A549 (cell line): Measurements from ENCODE around the gene YTHDC2. TPM values are rescaled to one million over a fixed set of nuclear protein-coding genes. Genes with fewer than 3 reads are reported as not detected.

Source experiments
- ATAC-seq, 2 experiments: fragments of 200-7000 bp in 1 of 2; fragments of >200 bp in 1 of 2; cut with Nextera tagmentation in 1 of 2; cut with Tn5 transposase in 1 of 2; 3 replicates each; pipeline versions ENCODE4 v1.8.0 to v1.9.1; 2018 to 2020; ENCODE audit warnings: mild to moderate bottlenecking in 1 of 2, moderate library complexity in 1 of 2
- CTCF ChIA-PET: fragments of 300-600 bp; sonication (Branson Sonifier 250); formaldehyde crosslinking; extraction: SDS; loops from one replicate; lab custom pipeline; 2021; ENCODE audit warnings: antibody characterized with exemption, inconsistent platforms; lab: Yijun Ruan, JAX
- POLR2A ChIA-PET: fragments of 350-600 bp; formaldehyde crosslinking; extraction: SDS; loops from one replicate; lab custom pipeline; 2021; ENCODE audit warnings: antibody characterized with exemption, inconsistent platforms; lab: Yijun Ruan, JAX
- DNase-seq, 2 experiments: peaks; one replicate each; pipeline versions ENCODE4 v3.0.0 to v3.0.0-alpha.2; 2011 to 2016; ENCODE audit warnings: low read depth in 1 of 2, low spot score in 1 of 2
- FAIRE-seq: peaks from 2 replicates; lab custom pipeline; 2011; peaks lifted over from hg19 to GRCh38; lab: Jason Lieb, UNC
- H3K27ac ChIP-seq, 2 experiments: fragments of >200 bp; sonication (Bioruptor Twin); formaldehyde crosslinking; 3 replicates each; pipeline ENCODE4 v1.5.1; 2016 to 2017
- H3K4me1 ChIP-seq: fragments of >200 bp; sonication (Bioruptor Twin); formaldehyde crosslinking; 3 replicates; pipeline ENCODE4 v1.6.1; 2016
- H3K4me2 ChIP-seq: fragments of >200 bp; sonication (Bioruptor Twin); formaldehyde crosslinking; 3 replicates; pipeline ENCODE4 v1.6.1; 2016
- H3K4me3 ChIP-seq: fragments of >200 bp; sonication (Bioruptor Twin); formaldehyde crosslinking; 3 replicates; pipeline ENCODE4 v1.5.1; 2016
- H3K9me3 ChIP-seq: fragments of >200 bp; sonication (Bioruptor Twin); formaldehyde crosslinking; 3 replicates; pipeline ENCODE4 v1.6.1; 2016
- BCL3 ChIP-seq: fragments of >200 bp; sonication (Bioruptor Twin); formaldehyde crosslinking; IDR thresholded peaks from 3 replicates; pipeline ENCODE4 v1.6.1; 2016
- CBX2 ChIP-seq: fragments of 200-600 bp; sonication (generic); IDR thresholded peaks from 2 replicates; pipeline ENCODE4 v1.6.1; 2016; ENCODE audit warnings: low read depth, mild to moderate bottlenecking, borderline replicate concordance
- CBX8 ChIP-seq: fragments of 200-600 bp; sonication (generic); IDR thresholded peaks from 2 replicates; pipeline ENCODE4 v1.6.1; 2016
- EHMT2 ChIP-seq: fragments of 200-600 bp; sonication (generic); IDR thresholded peaks from 2 replicates; pipeline ENCODE4 v1.6.1; 2016; ENCODE audit warnings: antibody characterized with exemption, low read depth, mild to moderate bottlenecking, moderate library complexity
- FOSB ChIP-seq: fragments of 250-450 bp; sonication (Bioruptor Pico); IDR thresholded peaks from 2 replicates; pipeline ENCODE4 v1.5.0; 2020; ENCODE audit warnings: mild to moderate bottlenecking, moderate library complexity
- FOSL2 ChIP-seq, 2 experiments: fragments of 450-650 bp in 1 of 2; fragments of >200 bp in 1 of 2; sonication (Bioruptor Twin) in 1 of 2; formaldehyde crosslinking; IDR thresholded peaks; 2 replicates each; pipeline versions ENCODE4 v1.5.0 to v1.6.1; 2016 to 2020; ENCODE audit warnings: mild to moderate bottlenecking in 1 of 2, moderate library complexity in 1 of 2
- GATA3 ChIP-seq: IDR thresholded peaks from 2 replicates; pipeline ENCODE4 v1.6.1; 2012; ENCODE audit warnings: borderline replicate concordance
- MAFK ChIP-seq: fragments of 450-650 bp; IDR thresholded peaks from 2 replicates; pipeline ENCODE4 v1.6.1; 2014; ENCODE audit not compliant: partially characterized antibody
- MAZ ChIP-seq: fragments of 150-350 bp; IDR thresholded peaks from 2 replicates; pipeline ENCODE4 v1.6.1; 2014; ENCODE audit warnings: antibody characterized with exemption, low read depth, low read length, borderline replicate concordance
- NPAS2 ChIP-seq: fragments of 250-450 bp; sonication (Bioruptor Pico); IDR thresholded peaks from 2 replicates; pipeline ENCODE4 v1.8.0; 2022; ENCODE audit warnings: mild to moderate bottlenecking, moderate library complexity, borderline replicate concordance
- RFX5 ChIP-seq: fragments of 450-650 bp; IDR thresholded peaks from 2 replicates; pipeline ENCODE4 v1.7.1; 2014; ENCODE audit warnings: antibody characterized with exemption, mild to moderate bottlenecking, moderate library complexity
- RNF2 ChIP-seq: fragments of 200-600 bp; sonication (generic); IDR thresholded peaks from 2 replicates; pipeline ENCODE4 v1.6.1; 2016; ENCODE audit warnings: low read depth, mild to moderate bottlenecking, antibody characterized with exemption, moderate library complexity, borderline replicate concordance
- SREBF2 ChIP-seq: fragments of 450-650 bp; IDR thresholded peaks from 2 replicates; pipeline ENCODE4 v1.6.1; 2014; ENCODE audit warnings: mild to moderate bottlenecking, moderate library complexity
- TP53 ChIP-seq: fragments of 250-450 bp; sonication (Bioruptor Pico); IDR thresholded peaks from 2 replicates; pipeline ENCODE4 v1.5.0; 2021; ENCODE audit warnings: mild to moderate bottlenecking, moderate library complexity
- ZSCAN20 ChIP-seq: fragments of 250-450 bp; sonication (Bioruptor Pico); IDR thresholded peaks from 2 replicates; pipeline ENCODE4 v1.8.0; 2022; ENCODE audit warnings: mild to moderate bottlenecking, moderate library complexity
- WGBS: methylation state at CpG from one replicate; pipeline ENCODE4 v1.1.6; 2017; ENCODE audit errors: missing lambda C conversion rate; 5-methylcytosine and 5-hydroxymethylcytosine counted together
- polyA plus RNA-seq, 4 experiments: library from polyadenylated mRNA; depleted of rRNA in 3 of 4; stranded (reverse); fragments of >200 nt; fragmentation: RNase III in 1 of 4; extraction: RNeasy Plus Mini Kit Qiagen cat#74134 plus additional on column Dnase treatment in 1 of 4; gene quantifications; 2 replicates in 3 of 4; 3 replicates in 1 of 4; pipeline ENCODE4 v1.2.3, GENCODE V29; 2011 to 2017
- TF ChIP-seq, protein P1 (sequence below): fragments of >200 bp; sonication (Bioruptor Twin); formaldehyde crosslinking; IDR thresholded peaks from 2 replicates; pipeline ENCODE4 v1.6.1; 2016
- TF ChIP-seq, protein P2 (sequence below): IDR thresholded peaks from 2 replicates; pipeline ENCODE4 v1.6.1; 2012
- TF ChIP-seq, protein P3 (sequence below): fragments of >200 bp; sonication (Bioruptor Twin); formaldehyde crosslinking; IDR thresholded peaks from 3 replicates; pipeline ENCODE4 v1.5.1; 2016
- TF ChIP-seq, protein P4 (sequence below): IDR thresholded peaks from 2 replicates; pipeline ENCODE4 v1.6.1; 2012

Gene YTHDC2
- polyA plus RNA-seq, 2 of the 4 experiments (the other 2 are of a cell fraction) = 16.4 to 19.0 TPM

DNA sequence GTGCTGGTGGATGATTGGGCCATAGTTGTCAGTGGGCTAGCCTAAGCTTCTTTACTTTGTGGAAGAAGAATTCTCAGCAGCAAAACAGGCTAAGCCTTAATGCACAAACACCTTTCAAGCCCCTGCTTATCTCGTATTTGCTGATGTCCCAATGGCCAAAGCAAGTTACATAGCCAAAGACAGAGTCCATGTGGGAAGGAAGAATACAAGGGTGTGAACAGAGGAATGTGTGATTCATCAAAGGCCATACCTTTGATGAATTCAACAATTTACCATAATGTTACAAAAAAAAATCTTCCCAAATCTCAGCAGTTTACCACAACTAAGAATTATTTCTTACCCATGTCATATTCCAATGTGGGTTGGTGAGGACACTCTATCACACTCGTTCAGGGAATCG is 1.2 kb upstream of the YTHDC2 start:
- WGBS = 59% methylated on average over 3 of the region's 3 CpGs
- no peaks in the 10 kb centered on the region for H3K9me3 ChIP-seq

GRCh38 chr5:113514289-113514635 is 768 bp downstream of the YTHDC2 start:
- Histone ChIP-seq H3K4me1 (peaks cover 13% of the 10 kb centered on the region; the same call in 2 of the 3 replicates), H3K4me3 (peak overlapping the region; percentile 77), H3K4me2 (peak overlapping the region; percentile 77), H3K9me3 (no peaks in the 10 kb centered on the region), H3K27ac (peak overlapping the region; percentile 89 to 94)
- peak; percentile 10 to 13; a peak in 1 of 6 replicates for ATAC-seq
- WGBS = 6% methylated on average over 9 of the region's 9 CpGs
- FAIRE-seq = no peak
- POLR2A ChIA-PET = interaction anchor here (1.2 to 1.8 kb wide), 2 partner anchors 26 to 518 kb away, joined by 3 to 6 read pairs; partner anchors contain the start of gene MCC
- no peak for DNase-seq
- TF ChIP-seq RNF2 (no peak), BCL3 (no peak), NPAS2 (CRISPR knock-in tag) (no peak), ZSCAN20 (CRISPR knock-in tag) (no peak), MAZ (no peak), MAFK (no peak), EHMT2 (no peak), FOSB (CRISPR knock-in tag) (no peak), CBX2 (no peak), GATA3 (no peak), RFX5 (no peak), CBX8 (no peak), SREBF2 (no peak), FOSL2 (IDR thresholded peaks at IDR 0.05) (no peak), FOSL2 (CRISPR knock-in tag; IDR thresholded peaks at IDR 0.05) (no peak)
- TF ChIP-seq, protein P1, sequence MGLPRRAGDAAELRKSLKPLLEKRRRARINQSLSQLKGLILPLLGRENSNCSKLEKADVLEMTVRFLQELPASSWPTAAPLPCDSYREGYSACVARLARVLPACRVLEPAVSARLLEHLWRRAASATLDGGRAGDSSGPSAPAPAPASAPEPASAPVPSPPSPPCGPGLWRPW = no peak
- TF ChIP-seq, protein P2, sequence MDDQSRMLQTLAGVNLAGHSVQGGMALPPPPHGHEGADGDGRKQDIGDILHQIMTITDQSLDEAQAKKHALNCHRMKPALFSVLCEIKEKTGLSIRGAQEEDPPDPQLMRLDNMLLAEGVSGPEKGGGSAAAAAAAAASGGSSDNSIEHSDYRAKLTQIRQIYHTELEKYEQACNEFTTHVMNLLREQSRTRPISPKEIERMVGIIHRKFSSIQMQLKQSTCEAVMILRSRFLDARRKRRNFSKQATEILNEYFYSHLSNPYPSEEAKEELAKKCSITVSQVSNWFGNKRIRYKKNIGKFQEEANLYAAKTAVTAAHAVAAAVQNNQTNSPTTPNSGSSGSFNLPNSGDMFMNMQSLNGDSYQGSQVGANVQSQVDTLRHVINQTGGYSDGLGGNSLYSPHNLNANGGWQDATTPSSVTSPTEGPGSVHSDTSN = no peak
- TF ChIP-seq, protein P3, sequence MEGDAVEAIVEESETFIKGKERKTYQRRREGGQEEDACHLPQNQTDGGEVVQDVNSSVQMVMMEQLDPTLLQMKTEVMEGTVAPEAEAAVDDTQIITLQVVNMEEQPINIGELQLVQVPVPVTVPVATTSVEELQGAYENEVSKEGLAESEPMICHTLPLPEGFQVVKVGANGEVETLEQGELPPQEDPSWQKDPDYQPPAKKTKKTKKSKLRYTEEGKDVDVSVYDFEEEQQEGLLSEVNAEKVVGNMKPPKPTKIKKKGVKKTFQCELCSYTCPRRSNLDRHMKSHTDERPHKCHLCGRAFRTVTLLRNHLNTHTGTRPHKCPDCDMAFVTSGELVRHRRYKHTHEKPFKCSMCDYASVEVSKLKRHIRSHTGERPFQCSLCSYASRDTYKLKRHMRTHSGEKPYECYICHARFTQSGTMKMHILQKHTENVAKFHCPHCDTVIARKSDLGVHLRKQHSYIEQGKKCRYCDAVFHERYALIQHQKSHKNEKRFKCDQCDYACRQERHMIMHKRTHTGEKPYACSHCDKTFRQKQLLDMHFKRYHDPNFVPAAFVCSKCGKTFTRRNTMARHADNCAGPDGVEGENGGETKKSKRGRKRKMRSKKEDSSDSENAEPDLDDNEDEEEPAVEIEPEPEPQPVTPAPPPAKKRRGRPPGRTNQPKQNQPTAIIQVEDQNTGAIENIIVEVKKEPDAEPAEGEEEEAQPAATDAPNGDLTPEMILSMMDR = no peak
- CTCF ChIA-PET = interaction anchor here (0.8 to 2.3 kb wide), 8 partner anchors 9 to 527 kb away, joined by 3 to 16 read pairs (median 4); no protein-coding TSS in a partner anchor

More for the DNA sequence above, 1.2 kb upstream of the YTHDC2 start:
- no peak overlapping the region for H3K4me3 ChIP-seq
- no peak overlapping the region for H3K4me2 ChIP-seq
- POLR2A ChIA-PET = no interaction called here
- no peak for FAIRE-seq
- TF ChIP-seq, protein P4, sequence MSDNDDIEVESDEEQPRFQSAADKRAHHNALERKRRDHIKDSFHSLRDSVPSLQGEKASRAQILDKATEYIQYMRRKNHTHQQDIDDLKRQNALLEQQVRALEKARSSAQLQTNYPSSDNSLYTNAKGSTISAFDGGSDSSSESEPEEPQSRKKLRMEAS = no peak
- TF ChIP-seq CBX2 = no peak
- no peak for TF ChIP-seq TP53 (CRISPR knock-in tag)
- TF ChIP-seq, all 56 proteins: peak for 0
- CTCF ChIA-PET = interaction anchor here (0.6 to 2.8 kb wide), 9 partner anchors 19 to 809 kb away, joined by 3 to 36 read pairs (median 13); no protein-coding TSS in a partner anchor
- Histone ChIP-seq H3K4me1 (peaks cover 13% of the 10 kb centered on the region; the same call in 2 of the 3 replicates), H3K27ac (no peak overlapping the region)
- no peak for ATAC-seq
- DNase-seq = no peak
